HUES48 (cell line): ENCODE measurements around the gene TLX2.
A peak's percentile ranks its signal among the peaks of the same experiment; 100 is the strongest.

Experiments
- H3K27ac ChIP-seq: one replicate; pipeline ENCODE4 v1.7.0; 2013; ENCODE audit warnings: low read depth, low read length, inconsistent platforms
- H3K27me3 ChIP-seq: 2 replicates; pipeline ENCODE4 v1.6.1; 2013; ENCODE audit warnings: mild to moderate bottlenecking, low read length; ENCODE audit not compliant: control insufficient read depth, insufficient read depth
- H3K36me3 ChIP-seq: 2 replicates; pipeline ENCODE4 v1.6.1; 2013; ENCODE audit warnings: low read length; ENCODE audit not compliant: control insufficient read depth, insufficient read depth
- H3K4me1 ChIP-seq: 2 replicates; pipeline ENCODE4 v1.6.1; 2013; ENCODE audit warnings: mild to moderate bottlenecking, low read length; ENCODE audit not compliant: control insufficient read depth, insufficient read depth
- H3K4me3 ChIP-seq: 2 replicates; pipeline ENCODE4 v1.5.1; 2013; ENCODE audit warnings: mild to moderate bottlenecking, low read depth, low read length
- H3K9ac ChIP-seq: 2 replicates; pipeline ENCODE4 v1.6.1; 2013; ENCODE audit warnings: mild to moderate bottlenecking, low read depth, low read length, moderate library complexity
- H3K9me3 ChIP-seq: 2 replicates; pipeline ENCODE4 v1.6.1; 2013; ENCODE audit warnings: low read length; ENCODE audit not compliant: control insufficient read depth, insufficient read depth

TLX2 gene

DNA sequence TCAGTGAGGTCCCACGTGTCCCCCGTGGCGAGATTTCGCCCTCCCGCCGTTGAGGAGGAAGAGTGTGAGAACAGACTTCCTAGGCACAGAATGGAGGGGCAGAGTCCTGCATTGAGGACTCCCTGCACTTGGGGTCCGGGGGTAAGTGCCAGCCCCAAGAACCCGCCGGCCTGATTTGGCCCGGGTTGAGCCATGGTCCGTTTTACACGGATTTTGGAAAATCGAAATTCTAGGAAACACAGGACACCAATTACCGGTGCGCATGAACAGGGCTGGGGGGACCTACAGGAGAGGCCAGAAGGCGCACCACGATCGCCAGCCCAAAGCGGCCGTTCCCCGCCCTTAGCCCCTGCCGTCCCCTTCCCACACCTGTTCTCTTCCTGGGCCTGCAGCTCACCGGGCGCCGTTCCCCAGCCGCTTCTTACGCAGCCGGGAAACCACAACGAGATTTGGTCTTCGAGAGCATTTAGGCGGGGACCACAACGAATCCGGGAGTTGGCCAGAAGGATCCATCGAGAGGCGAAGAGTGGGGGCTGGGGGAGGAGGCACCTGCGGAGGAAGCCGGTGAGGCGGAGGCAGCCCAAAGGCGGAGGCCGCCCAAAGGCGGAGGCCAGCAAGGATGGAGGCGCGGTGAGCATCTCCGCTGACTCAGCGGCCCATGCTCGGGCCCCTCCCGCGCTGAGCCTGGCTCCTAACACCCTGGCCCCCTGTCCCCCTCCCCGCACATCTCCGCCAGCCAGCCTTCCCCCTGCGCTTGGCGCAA is 464 bp upstream of the TLX2 start:
- Histone ChIP-seq H3K27ac (no peak overlapping the region), H3K9me3 (peaks cover 7% of the 10 kb centered on the region), H3K4me1 (peaks cover 8% of the 10 kb centered on the region), H3K4me3 (peak overlapping the region; percentile 57), H3K36me3 (no peaks in the 10 kb centered on the region), H3K27me3 (peaks cover 100% of the 10 kb centered on the region), H3K9ac (no peak overlapping the region)

DNA sequence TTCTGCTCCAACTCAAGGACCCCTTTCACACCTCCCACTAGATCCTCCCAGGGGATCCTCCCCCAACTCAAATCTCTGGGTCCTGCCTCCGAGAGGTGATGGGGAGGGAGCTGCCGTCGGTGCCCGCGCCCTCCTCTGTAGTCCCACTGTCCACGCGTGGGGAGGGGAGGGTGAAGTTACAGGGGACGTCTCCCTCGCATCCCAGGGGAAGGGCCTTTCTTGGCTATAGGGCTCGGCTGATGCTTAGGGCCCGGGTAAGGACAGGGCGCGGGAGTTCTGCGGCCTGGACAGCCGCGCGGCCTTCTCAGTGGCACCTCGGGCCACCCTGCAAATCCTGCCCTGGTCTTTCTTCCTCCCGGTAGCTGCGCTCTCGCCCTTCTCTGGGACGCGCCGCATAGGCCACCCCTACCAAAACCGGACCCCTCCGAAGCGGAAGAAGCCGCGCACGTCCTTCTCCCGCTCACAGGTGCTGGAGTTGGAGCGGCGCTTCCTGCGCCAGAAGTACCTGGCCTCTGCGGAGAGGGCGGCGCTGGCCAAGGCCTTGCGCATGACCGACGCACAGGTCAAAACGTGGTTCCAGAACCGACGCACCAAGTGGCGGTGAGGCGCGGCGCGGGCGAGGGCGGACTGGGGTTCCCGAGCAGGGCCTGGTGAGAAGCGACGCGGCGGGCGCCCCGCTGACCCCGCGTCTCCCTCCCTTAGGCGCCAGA is 1.2 kb downstream of the TLX2 start:
- H3K9me3 ChIP-seq, result peaks cover 7% of the 10 kb centered on the region
- H3K36me3 ChIP-seq, result no peaks in the 10 kb centered on the region
- H3K4me3 ChIP-seq, result peak overlapping the region; percentile 28; the same call in 1 of the 2 replicates
- peaks cover 7% of the 10 kb centered on the region for H3K4me1 ChIP-seq
- H3K27ac ChIP-seq, result no peak overlapping the region
- peaks cover 100% of the 10 kb centered on the region for H3K27me3 ChIP-seq
- no peak overlapping the region for H3K9ac ChIP-seq

DNA sequence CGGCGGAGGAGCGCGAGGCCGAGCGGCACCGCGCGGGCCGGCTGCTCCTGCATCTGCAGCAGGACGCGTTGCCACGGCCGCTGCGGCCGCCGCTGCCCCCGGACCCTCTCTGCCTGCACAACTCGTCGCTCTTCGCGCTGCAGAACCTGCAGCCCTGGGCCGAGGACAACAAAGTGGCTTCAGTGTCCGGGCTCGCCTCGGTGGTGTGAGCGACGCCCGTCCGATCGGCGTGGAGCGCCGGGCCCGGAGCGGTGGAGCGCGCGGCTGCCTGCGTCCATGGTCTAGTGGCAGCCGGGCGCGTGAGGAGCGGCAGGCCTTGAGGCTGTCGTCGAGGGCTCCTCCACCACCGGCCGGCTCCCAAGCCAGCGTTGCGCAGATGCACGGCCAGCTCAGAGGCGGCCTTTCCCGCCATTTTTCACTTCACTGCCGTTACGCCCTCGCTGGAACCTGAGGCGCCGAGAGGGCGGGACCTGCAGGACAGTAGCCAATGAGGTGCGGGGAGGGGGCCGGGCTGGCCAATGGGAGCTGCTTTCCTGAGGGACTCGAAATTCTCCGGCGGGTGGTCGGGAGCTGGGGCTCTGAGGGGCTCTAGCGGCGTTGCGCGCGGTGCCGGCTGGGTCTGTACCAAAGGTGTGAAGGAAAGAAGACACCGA is 1.9 kb downstream of the TLX2 start:
- H3K9ac ChIP-seq, result no peak overlapping the region
- H3K36me3 ChIP-seq, result no peaks in the 10 kb centered on the region
- peaks cover 94% of the 10 kb centered on the region for H3K27me3 ChIP-seq
- no peak overlapping the region for H3K27ac ChIP-seq
- H3K4me3 ChIP-seq, result peak overlapping the region; percentile 28; the same call in 1 of the 2 replicates
- peaks cover 7% of the 10 kb centered on the region for H3K4me1 ChIP-seq
- peaks cover 7% of the 10 kb centered on the region for H3K9me3 ChIP-seq

DNA sequence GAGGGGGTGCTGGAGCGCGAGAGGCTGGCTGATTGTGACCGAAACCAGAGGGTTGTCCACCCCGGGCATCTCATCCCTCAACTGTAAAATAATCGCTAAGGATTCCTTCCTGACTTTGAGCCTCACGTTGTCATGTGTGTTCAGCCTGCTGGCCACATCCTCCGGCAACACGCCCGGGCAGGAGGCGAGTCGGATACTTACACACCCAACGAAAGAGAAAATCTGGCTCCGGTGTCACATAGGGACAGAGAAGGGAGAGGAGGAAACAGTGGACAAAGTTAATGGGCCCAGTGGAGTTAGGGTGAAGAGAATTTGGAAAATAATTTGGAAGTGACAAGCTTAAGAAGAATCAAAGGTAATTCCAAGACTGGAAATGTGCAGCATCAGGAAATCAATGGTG is 2.4 kb downstream of the TLX2 start:
- no peak overlapping the region for H3K4me3 ChIP-seq
- no peak overlapping the region for H3K9ac ChIP-seq
- H3K27me3 ChIP-seq, result peaks cover 88% of the 10 kb centered on the region
- H3K36me3 ChIP-seq, result no peaks in the 10 kb centered on the region
- H3K27ac ChIP-seq, result no peak overlapping the region
- peaks cover 7% of the 10 kb centered on the region for H3K9me3 ChIP-seq
- peaks cover 7% of the 10 kb centered on the region for H3K4me1 ChIP-seq

DNA sequence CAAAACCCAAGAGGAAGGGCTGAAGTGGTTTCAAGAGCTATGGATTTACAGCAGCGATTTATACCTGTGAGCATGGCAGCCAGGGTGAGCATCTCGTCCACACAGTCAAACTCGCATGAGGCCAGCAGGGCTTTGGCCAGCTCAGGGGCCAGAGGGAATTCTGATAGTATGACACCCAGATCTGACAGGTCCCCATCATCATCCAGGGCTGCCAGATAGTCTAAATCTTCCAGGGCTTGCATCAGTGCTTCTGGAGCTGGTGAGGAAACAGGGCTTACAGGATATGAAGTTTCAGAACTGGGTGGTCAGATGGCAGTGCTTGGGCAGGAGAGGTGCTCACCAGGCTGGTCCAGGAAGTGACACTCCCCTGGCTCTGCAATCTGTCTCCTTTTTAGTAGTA is 8.3 kb downstream of the TLX2 start:
- Histone ChIP-seq H3K4me3 (no peak overlapping the region), H3K9ac (no peak overlapping the region), H3K4me1 (no peaks in the 10 kb centered on the region), H3K27me3 (peaks cover 44% of the 10 kb centered on the region), H3K9me3 (no peaks in the 10 kb centered on the region), H3K27ac (no peak overlapping the region), H3K36me3 (peaks cover 20% of the 10 kb centered on the region)

DNA sequence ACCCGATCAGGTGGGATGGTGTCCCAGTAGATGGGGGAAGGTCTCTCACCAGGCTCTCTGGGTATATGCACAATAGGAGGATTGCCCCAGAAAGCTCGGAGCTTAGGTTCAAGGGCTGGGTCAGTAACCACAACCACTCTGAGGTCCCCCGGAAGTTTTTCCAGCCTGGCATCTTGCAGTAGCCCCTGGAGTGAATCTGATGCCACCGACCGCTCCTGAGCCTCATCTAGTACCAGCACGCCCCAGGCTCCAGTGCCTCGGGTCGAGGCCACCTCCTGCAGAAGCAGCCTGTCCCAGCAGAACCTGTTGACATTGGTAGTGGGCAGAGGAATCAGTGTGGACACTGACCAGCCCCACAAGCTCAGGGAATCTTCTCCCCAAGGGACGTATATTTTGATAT is 9.8 kb downstream of the TLX2 start:
- peaks cover 29% of the 10 kb centered on the region for H3K27me3 ChIP-seq
- H3K36me3 ChIP-seq, result peaks cover 28% of the 10 kb centered on the region
- H3K9me3 ChIP-seq, result no peaks in the 10 kb centered on the region
- no peak overlapping the region for H3K4me3 ChIP-seq
- no peak overlapping the region for H3K9ac ChIP-seq
- peaks cover 4% of the 10 kb centered on the region; the same call in 1 of the 2 replicates for H3K4me1 ChIP-seq
- H3K27ac ChIP-seq, result no peak overlapping the region

GRCh38 chr2:74524955-74525716 is 10.9 kb downstream of the TLX2 start:
- Histone ChIP-seq H3K27ac (no peak overlapping the region), H3K9me3 (no peaks in the 10 kb centered on the region), H3K9ac (no peak overlapping the region), H3K4me3 (no peak overlapping the region), H3K4me1 (peaks cover 4% of the 10 kb centered on the region; the same call in 1 of the 2 replicates), H3K27me3 (peaks cover 18% of the 10 kb centered on the region), H3K36me3 (peaks cover 28% of the 10 kb centered on the region)

GRCh38 chr2:74525717-74526648 is 11.7 kb downstream of the TLX2 start, which contains the start of gene DQX1:
Gene DQX1 (minus strand): TSS chr2:74526231. CDS start chr2:74525729, 502 bp downstream.
- Histone ChIP-seq H3K27ac (no peak within 1 kb of the TSS), H3K27me3 (peaks cover 14% of the 10 kb centered on the region), H3K9ac (no peak within 1 kb of the TSS), H3K4me1 (peaks cover 7% of the 10 kb centered on the region), H3K36me3 (peaks cover 28% of the 10 kb centered on the region), H3K9me3 (no peaks in the 10 kb centered on the region), H3K4me3 (no peak within 1 kb of the TSS)

- Histone ChIP-seq H3K4me3 (no peak overlapping the region), H3K9ac (no peak overlapping the region), H3K36me3 (peaks cover 28% of the 10 kb centered on the region), H3K27ac (no peak overlapping the region), H3K27me3 (peaks cover 14% of the 10 kb centered on the region), H3K9me3 (no peaks in the 10 kb centered on the region), H3K4me1 (peaks cover 7% of the 10 kb centered on the region)
These were observed 12.5 kb downstream of the TLX2 start for GRCh38 chr2:74526649-74527230.
